ENCODE data around the gene CSK.

CSK gene

DNA sequence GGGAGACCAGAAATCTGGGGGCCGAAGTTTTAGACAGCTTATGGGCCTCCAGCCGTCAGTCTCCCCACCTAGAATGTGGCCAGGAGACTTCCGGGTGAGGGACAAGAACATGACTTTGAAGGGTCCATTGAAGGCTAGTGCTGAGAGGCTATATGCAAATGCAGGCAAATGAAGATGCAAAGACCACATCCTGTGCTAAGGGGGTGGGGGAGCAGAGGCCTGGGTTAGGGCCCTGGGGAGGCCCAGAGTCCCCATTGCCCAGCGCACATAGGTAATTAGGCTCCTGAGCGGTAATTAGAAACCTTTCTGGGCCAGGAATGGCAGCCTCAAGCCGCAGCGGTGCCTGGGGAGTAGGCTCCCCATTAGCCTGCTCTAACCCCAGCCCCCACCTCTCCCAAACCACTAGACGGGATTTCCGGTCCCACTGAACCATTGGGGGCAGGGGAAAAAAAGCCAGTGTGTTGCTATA, 6.8 kb downstream of the CSK start:
- peak overlapping the region; percentile 77 for H3K27ac ChIP-seq
- TF ChIP-seq ZFX (IDR thresholded peaks at IDR 0.05; ENCODE audit: borderline replicate concordance): no peak
- TF ChIP-seq, protein P1, sequence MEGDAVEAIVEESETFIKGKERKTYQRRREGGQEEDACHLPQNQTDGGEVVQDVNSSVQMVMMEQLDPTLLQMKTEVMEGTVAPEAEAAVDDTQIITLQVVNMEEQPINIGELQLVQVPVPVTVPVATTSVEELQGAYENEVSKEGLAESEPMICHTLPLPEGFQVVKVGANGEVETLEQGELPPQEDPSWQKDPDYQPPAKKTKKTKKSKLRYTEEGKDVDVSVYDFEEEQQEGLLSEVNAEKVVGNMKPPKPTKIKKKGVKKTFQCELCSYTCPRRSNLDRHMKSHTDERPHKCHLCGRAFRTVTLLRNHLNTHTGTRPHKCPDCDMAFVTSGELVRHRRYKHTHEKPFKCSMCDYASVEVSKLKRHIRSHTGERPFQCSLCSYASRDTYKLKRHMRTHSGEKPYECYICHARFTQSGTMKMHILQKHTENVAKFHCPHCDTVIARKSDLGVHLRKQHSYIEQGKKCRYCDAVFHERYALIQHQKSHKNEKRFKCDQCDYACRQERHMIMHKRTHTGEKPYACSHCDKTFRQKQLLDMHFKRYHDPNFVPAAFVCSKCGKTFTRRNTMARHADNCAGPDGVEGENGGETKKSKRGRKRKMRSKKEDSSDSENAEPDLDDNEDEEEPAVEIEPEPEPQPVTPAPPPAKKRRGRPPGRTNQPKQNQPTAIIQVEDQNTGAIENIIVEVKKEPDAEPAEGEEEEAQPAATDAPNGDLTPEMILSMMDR (IDR thresholded peaks at IDR 0.05): no peak

DNA sequence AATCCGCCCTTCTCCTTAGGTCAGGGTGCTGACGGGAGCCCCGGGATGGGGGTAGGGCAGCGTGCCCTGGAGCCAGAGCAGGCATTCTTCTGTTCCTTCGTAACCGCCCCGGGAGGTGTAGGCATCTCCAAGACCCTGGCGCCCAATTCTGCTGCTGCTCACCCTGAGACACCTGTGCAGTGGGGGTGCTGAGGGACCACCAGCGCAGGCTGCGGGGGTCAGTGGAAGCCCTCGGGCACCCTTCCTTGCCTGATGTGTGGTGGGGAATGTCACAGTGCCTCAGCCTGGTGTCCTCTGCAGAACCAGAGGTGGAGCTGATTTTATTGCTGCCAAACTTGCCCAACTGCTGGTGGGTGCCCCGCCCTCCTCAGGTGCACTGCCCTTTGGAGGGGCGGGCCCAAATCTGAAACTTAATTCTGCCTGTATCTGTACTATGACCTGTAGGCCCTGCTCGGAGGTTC, 7.3 kb downstream of the CSK start:
- no peak for TF ChIP-seq ZFX (IDR thresholded peaks at IDR 0.05; ENCODE audit: borderline replicate concordance)
- TF ChIP-seq, protein P1 (IDR thresholded peaks at IDR 0.05): 0 out of 2 replicates have a peak, but pooled peaks have one; percentile 13
- H3K27ac ChIP-seq: peak overlapping the region; percentile 77

DNA sequence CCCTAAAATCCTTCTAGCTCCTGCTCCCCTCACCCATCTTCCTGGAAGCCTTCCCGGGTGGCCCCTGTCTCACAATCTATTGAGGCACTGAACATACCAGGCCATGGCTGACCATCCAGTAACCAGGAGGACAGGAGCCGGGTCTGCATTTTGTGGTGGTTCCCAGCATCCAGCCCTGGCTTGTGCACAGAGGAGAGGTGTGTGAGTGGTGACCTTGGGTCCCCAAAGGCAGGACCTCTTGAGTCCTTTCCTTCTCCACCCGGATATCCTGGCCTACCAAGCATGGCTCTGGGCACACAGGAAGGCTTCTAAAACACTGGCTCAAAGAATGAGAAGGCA, 7.8 kb downstream of the CSK start:
- H3K27ac ChIP-seq: peak overlapping the region; percentile 77
- no peak for TF ChIP-seq ZFX (IDR thresholded peaks at IDR 0.05; ENCODE audit: borderline replicate concordance)
- TF ChIP-seq, protein P1 (IDR thresholded peaks at IDR 0.05): no peak

DNA sequence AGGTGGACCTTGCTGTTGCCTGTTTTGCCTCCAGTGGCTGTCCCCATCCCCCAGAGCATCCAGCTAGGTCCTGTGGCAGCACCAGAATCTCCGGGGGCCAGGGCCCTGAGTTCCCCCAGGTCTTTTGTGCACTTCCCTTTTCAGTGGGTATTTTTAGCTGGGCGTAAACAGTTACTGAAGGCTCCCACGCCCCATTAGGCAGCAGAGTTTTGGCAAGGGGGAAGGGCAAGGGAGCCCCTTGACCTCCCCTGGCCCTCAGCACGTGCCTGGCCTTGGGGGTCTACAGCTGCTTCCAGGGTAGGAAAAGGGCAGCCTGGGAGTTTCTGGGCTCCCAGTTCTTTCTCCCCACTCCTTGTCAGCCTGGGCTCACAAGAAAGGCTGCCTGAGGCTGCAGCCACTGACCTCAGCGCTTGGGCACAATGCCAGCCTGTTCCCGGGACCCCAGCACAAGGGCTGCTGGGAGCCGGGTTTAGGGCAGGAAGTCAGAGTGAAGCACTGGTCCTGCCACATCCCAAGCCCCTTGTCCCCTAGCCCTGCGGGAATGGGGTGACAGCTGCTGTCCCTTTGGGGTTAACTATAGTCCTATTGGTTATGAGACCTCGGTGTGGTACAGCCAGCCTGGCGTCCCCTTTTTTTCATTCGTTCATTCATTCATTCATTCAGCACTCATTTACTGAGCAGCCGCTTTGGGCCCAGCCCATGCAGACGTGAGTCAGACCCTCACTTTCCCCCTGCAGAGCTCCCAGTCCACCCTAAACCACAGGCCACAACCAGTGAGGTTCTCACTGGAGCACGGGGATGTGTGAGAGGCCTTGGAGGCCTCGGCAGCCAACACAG, 8.4 kb downstream of the CSK start:
- TF ChIP-seq ZFX (IDR thresholded peaks at IDR 0.05; ENCODE audit: borderline replicate concordance): no peak
- TF ChIP-seq, protein P1 (IDR thresholded peaks at IDR 0.05): no peak
- H3K27ac ChIP-seq: peak overlapping the region; percentile 77

DNA sequence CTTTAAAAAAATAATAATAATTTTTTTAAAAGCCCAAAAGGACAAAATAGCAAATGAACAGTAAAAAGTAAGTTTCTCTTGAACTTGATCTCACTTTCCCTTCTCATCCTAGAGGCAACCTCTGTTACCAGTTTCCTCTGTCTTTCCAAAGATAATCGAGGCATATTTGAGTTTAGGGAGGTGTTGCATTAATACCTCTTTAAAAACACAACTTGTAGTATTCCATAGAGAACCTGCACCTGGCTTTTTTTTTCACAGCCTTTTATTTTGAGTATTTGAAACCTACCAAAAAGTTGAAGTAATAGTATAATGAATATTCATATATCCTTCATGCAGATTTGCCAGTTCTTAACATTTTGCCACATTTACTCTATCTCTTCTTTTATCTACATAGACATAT, 9.1 kb downstream of the CSK start:
- H3K27ac ChIP-seq: peak overlapping the region; percentile 77
- TF ChIP-seq, protein P1 (IDR thresholded peaks at IDR 0.05): no peak
- no peak for TF ChIP-seq ZFX (IDR thresholded peaks at IDR 0.05; ENCODE audit: borderline replicate concordance)

DNA sequence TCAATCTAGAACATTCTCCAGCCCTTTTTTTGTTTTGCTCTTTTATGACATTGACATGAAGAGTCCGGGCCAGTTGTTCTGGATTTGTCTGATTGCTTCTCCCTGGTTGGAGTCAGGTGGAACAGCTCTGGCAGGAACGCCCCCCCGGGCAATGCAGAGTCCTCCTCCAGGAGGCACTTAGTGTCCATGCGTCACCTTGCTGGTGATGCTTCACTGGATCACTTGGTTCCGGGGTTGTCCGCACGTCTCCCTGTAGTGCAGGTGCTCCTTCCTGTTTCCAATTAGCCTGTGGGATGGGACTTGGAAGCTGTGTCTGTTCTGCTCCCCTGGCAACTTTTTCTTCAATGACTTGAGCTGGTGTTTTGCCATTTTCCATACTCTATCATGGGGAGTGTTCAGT, 9.8 kb downstream of the CSK start:
- peak overlapping the region; percentile 77 for H3K27ac ChIP-seq
- TF ChIP-seq, protein P1 (IDR thresholded peaks at IDR 0.05): no peak
- no peak for TF ChIP-seq ZFX (IDR thresholded peaks at IDR 0.05; ENCODE audit: borderline replicate concordance)

All from 22Rv1 (cell line).